ENCODE data around the gene KIF21B.
A peak's percentile ranks its signal among the peaks of the same experiment; 100 is the strongest.

Gene KIF21B

GRCh38 chr1:201050515-201051277, 27.2 kb upstream of the KIF21B start:
- ChIA-PET CTCF (no interaction called here), POLR2A (no interaction called here)
- no peak for DNase-seq (ENCODE audit: extremely low spot score)
- TF ChIP-seq CTBP1 (IDR thresholded peaks at IDR 0.05; ENCODE audit: borderline replicate concordance) (no peak), FOXA1 (IDR thresholded peaks at IDR 0.05) (no peak), ZNF384 (IDR thresholded peaks at IDR 0.05) (no peak), FOXM1 (IDR thresholded peaks at IDR 0.05; ENCODE audit: borderline replicate concordance) (no peak), HDGF (IDR thresholded peaks at IDR 0.05; ENCODE audit: borderline replicate concordance) (no peak), SUZ12 (IDR thresholded peaks at IDR 0.05) (no peak), ELF4 (IDR thresholded peaks at IDR 0.05) (no peak)

GRCh38 chr1:201049248-201049831, 25.8 kb upstream of the KIF21B start:
- ChIA-PET CTCF (interaction anchor here (0.9 kb wide), 1 partner anchor 70 kb away, joined by 4 read pairs; no protein-coding TSS in a partner anchor), POLR2A (no interaction called here)
- DNase-seq (ENCODE audit: extremely low spot score), result no peak
- no peak for TF ChIP-seq CTBP1 (IDR thresholded peaks at IDR 0.05; ENCODE audit: borderline replicate concordance)
- no peak for TF ChIP-seq L3MBTL2 (conservative IDR thresholded peaks at IDR 0.05)
- no peak for TF ChIP-seq ZNF384 (IDR thresholded peaks at IDR 0.05)
- TF ChIP-seq SUZ12 (IDR thresholded peaks at IDR 0.05), result no peak
- no peak for TF ChIP-seq ELF4 (IDR thresholded peaks at IDR 0.05)
- no peak for TF ChIP-seq PKNOX1 (IDR thresholded peaks at IDR 0.05)
- TF ChIP-seq BHLHE40 (IDR thresholded peaks at IDR 0.05; ENCODE audit: borderline replicate concordance), result no peak
- no peak for TF ChIP-seq TARDBP (IDR thresholded peaks at IDR 0.05)
- no peak for TF ChIP-seq FOXA1 (IDR thresholded peaks at IDR 0.05)
- TF ChIP-seq ARNT (IDR thresholded peaks at IDR 0.05), result no peak
- TF ChIP-seq NFRKB (IDR thresholded peaks at IDR 0.05), result no peak
- TF ChIP-seq FOXK2 (IDR thresholded peaks at IDR 0.05), result no peak
- no peak for TF ChIP-seq LEF1 (IDR thresholded peaks at IDR 0.05; ENCODE audit: borderline replicate concordance)
- TF ChIP-seq SP1 (IDR thresholded peaks at IDR 0.05), result no peak
- no peak for TF ChIP-seq FOXM1 (IDR thresholded peaks at IDR 0.05; ENCODE audit: borderline replicate concordance)
- TF ChIP-seq HDGF (IDR thresholded peaks at IDR 0.05; ENCODE audit: borderline replicate concordance), result no peak

DNA sequence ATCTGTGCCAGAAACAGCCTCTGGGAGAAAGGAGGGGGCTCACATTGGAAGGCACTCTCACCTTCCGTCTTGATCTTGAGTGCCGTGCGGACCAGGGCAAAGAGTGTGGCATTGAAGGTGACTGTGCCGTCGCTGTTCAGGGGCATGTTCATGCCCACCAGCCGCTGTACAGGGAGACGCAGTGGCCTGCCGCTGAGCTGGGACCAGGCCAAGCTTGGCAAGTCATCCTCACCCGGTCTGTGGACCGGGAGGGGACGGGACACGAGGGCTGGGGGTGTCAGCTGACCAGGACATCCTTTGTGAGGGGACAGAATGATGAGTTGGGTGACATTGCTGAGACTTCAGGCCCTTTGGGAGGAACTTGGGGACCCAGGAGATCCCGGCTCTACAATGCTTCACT, 25.0 kb upstream of the KIF21B start:
- POLR2A ChIA-PET, result no interaction called here
- TF ChIP-seq LEF1 (IDR thresholded peaks at IDR 0.05; ENCODE audit: borderline replicate concordance) (no peak), ELF4 (IDR thresholded peaks at IDR 0.05) (no peak), CTBP1 (IDR thresholded peaks at IDR 0.05; ENCODE audit: borderline replicate concordance) (no peak), NFRKB (IDR thresholded peaks at IDR 0.05) (no peak), TARDBP (IDR thresholded peaks at IDR 0.05) (no peak), FOXA1 (IDR thresholded peaks at IDR 0.05) (no peak), ARNT (IDR thresholded peaks at IDR 0.05) (no peak), SP1 (IDR thresholded peaks at IDR 0.05) (no peak), FOXK2 (IDR thresholded peaks at IDR 0.05) (no peak), SUZ12 (IDR thresholded peaks at IDR 0.05) (no peak)
- no peak for DNase-seq (ENCODE audit: extremely low spot score)
- CTCF ChIA-PET, result interaction anchor here (1.5 kb wide), 1 partner anchor 69 kb away, joined by 8 read pairs; no protein-coding TSS in a partner anchor

DNA sequence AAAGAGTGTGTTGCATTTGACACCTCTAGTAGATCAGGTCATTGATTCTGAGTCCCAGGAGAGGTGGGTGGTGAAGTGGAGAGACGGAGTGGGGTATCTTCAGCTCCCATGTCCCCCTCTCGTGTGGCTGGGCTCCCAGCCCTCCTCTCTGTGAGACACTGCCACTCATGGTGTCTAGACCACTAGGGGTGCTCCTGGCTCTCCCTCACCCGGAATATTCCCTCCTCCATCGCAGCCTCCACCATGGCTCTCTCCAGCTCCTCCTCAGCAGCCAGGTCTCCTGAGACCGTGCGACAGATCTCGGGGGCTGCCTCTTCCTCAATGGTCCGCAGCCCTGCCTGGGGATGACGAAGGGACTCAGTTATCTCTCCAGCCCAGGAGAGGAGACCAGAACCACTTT, 20.6 kb upstream of the KIF21B start:
- no peak for DNase-seq (ENCODE audit: extremely low spot score)
- POLR2A ChIA-PET, result no interaction called here
- TF ChIP-seq L3MBTL2 (conservative IDR thresholded peaks at IDR 0.05), result no peak
- no peak for TF ChIP-seq ELF4 (IDR thresholded peaks at IDR 0.05)
- no peak for TF ChIP-seq NFRKB (IDR thresholded peaks at IDR 0.05)
- no peak for TF ChIP-seq CTBP1 (IDR thresholded peaks at IDR 0.05; ENCODE audit: borderline replicate concordance)
- no peak for TF ChIP-seq LEF1 (IDR thresholded peaks at IDR 0.05; ENCODE audit: borderline replicate concordance)
- TF ChIP-seq ARNT (IDR thresholded peaks at IDR 0.05), result no peak
- no peak for TF ChIP-seq TARDBP (IDR thresholded peaks at IDR 0.05)
- TF ChIP-seq ZNF384 (IDR thresholded peaks at IDR 0.05), result no peak
- CTCF ChIA-PET, result interaction anchor here (1.8 to 5.4 kb wide), 2 partner anchors 65 to 72 kb away, joined by 9 to 33 read pairs; no protein-coding TSS in a partner anchor

DNA sequence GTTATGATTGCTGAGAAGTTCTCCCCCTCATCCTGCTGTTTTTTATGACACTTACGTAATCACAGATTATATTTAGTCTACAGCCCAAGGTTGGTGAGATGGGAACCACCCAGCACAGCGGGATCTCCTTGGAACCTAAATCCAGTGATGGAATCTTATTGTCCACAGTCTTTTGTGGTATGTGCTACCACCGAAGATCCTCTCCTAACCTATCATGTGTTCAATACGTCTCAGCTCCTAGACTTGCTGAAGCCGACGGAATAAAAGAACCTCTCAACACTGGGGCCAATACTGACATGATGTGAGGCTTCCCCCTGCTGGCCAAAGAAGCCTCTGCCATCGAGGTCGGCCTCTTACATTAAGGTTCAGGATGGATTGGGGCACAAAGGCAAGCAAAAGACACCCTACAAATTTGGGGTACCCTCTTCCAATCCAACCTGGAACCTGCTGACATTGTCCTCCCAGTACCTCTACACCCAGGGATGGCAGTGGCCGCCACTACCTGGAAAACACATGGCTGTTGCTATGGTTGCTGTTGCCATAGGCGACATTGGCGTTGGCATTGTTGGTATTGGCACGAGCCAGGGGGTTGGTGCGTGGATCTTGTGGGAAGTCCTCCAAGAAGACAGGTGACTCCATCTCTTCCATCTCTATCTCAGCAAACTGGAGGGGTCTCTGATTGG, 19.4 kb upstream of the KIF21B start:
- POLR2A ChIA-PET, result no interaction called here
- CTCF ChIA-PET, result interaction anchor here (0.6 to 5.4 kb wide), 14 partner anchors 16 to 421 kb away, joined by 3 to 33 read pairs (median 4); no protein-coding TSS in a partner anchor
- no peak for TF ChIP-seq NFRKB (IDR thresholded peaks at IDR 0.05)
- TF ChIP-seq FOXK2 (IDR thresholded peaks at IDR 0.05), result no peak
- no peak for TF ChIP-seq ZNF384 (IDR thresholded peaks at IDR 0.05)
- TF ChIP-seq L3MBTL2 (conservative IDR thresholded peaks at IDR 0.05), result 0 out of 2 replicates have a peak, but pooled peaks have one; percentile 32
- no peak for TF ChIP-seq LEF1 (IDR thresholded peaks at IDR 0.05; ENCODE audit: borderline replicate concordance)
- DNase-seq (ENCODE audit: extremely low spot score), result peak; percentile 85

GRCh38 chr1:201041011-201041410, 17.5 kb upstream of the KIF21B start:
- POLR2A ChIA-PET, result no interaction called here
- TF ChIP-seq L3MBTL2 (conservative IDR thresholded peaks at IDR 0.05) (no peak), BHLHE40 (IDR thresholded peaks at IDR 0.05; ENCODE audit: borderline replicate concordance) (no peak), PKNOX1 (IDR thresholded peaks at IDR 0.05) (no peak), TARDBP (IDR thresholded peaks at IDR 0.05) (no peak), NFRKB (IDR thresholded peaks at IDR 0.05) (no peak), ELF4 (IDR thresholded peaks at IDR 0.05) (no peak)
- DNase-seq (ENCODE audit: extremely low spot score), result no peak
- CTCF ChIA-PET, result interaction anchor here (1.9 to 5.4 kb wide), 3 partner anchors 15 to 69 kb away, joined by 5 to 33 read pairs (median 5); no protein-coding TSS in a partner anchor

Data from HEK293T (cell line).